Neutrophil (primary cell): Measurements from ENCODE around the gene TAS2R3.
"Not testable (repeated sequence)": the region's sequence is repeated elsewhere in the genome, so short reads cannot be mapped to it uniquely, and the experiment has no call there.

Experiments used
- H3K27ac ChIP-seq: fragments of 200-600 bp; sonication (generic); 2 replicates; pipeline ENCODE4 v1.5.1; 2016; ENCODE audit warnings: mild to moderate bottlenecking, moderate library complexity
- H3K27me3 ChIP-seq: fragments of 200-600 bp; sonication (generic); 2 replicates; pipeline ENCODE4 v1.6.0; 2016; ENCODE audit warnings: mild to moderate bottlenecking
- H3K36me3 ChIP-seq: fragments of 200-600 bp; sonication (generic); 2 replicates; pipeline ENCODE4 v1.5.1; 2017
- H3K4me1 ChIP-seq, 2 experiments: fragments of 200-600 bp in 1 of 2; sonication (generic) in 1 of 2; 1 replicate in 1 of 2; 2 replicates in 1 of 2; pipeline versions ENCODE4 v1.5.1 to v1.6.1; 2013 to 2016; ENCODE audit warnings: low read depth in 1 of 2, low read length in 1 of 2, mild to moderate bottlenecking in 1 of 2, moderate library complexity in 1 of 2; ENCODE audit not compliant: control insufficient read depth in 1 of 2, insufficient read depth in 1 of 2
- H3K4me3 ChIP-seq, 2 experiments: fragments of 200-600 bp in 1 of 2; sonication (generic) in 1 of 2; 1 replicate in 1 of 2; 2 replicates in 1 of 2; pipeline ENCODE4 v1.5.1; 2013 to 2016; ENCODE audit warnings: low read depth in 1 of 2, low read length in 1 of 2, mild to moderate bottlenecking in 1 of 2, moderate library complexity in 1 of 2
- H3K9me3 ChIP-seq: fragments of 200-600 bp; sonication (generic); 2 replicates; pipeline ENCODE4 v1.5.1; 2016
- CTCF ChIP-seq: fragments of 200-600 bp; sonication (generic); IDR thresholded peaks from 2 replicates; pipeline ENCODE4 v1.5.1; 2016; ENCODE audit warnings: antibody characterized with exemption

The TAS2R3 gene

GRCh38 chr7:141738592-141739013 is 25.3 kb upstream of the TAS2R3 start:
- H3K9me3 ChIP-seq: no peaks in the 10 kb centered on the region
- peak overlapping the region; percentile 63 to 72 for H3K4me3 ChIP-seq

GRCh38 chr7:141739250-141739649 is 24.6 kb upstream of the TAS2R3 start:
- no peak for TF ChIP-seq CTCF
- Histone ChIP-seq H3K27ac (no peak overlapping the region), H3K4me3 (no peak overlapping the region)

More at GRCh38 chr7:141738592-141739013, 25.3 kb upstream of the TAS2R3 start:
- Histone ChIP-seq H3K4me1 (peaks cover 13 to 16% of the 10 kb centered on the region in 2 experiments), H3K27ac (peak overlapping the region; percentile 75), H3K36me3 (peaks cover 34% of the 10 kb centered on the region), H3K27me3 (no peaks in the 10 kb centered on the region)
- TF ChIP-seq CTCF: no peak

GRCh38 chr7:141742229-141742628 is 21.7 kb upstream of the TAS2R3 start:
- Histone ChIP-seq H3K27me3 (no peaks in the 10 kb centered on the region), H3K36me3 (peaks cover 68% of the 10 kb centered on the region), H3K27ac (no peak overlapping the region), H3K9me3 (no peaks in the 10 kb centered on the region), H3K4me1 (peaks cover 10 to 13% of the 10 kb centered on the region in 2 experiments), H3K4me3 (no peak overlapping the region)
- TF ChIP-seq CTCF: no peak

More at GRCh38 chr7:141739250-141739649, 24.6 kb upstream of the TAS2R3 start:
- Histone ChIP-seq H3K36me3 (peaks cover 41% of the 10 kb centered on the region), H3K27me3 (no peaks in the 10 kb centered on the region), H3K4me1 (peaks cover 13 to 16% of the 10 kb centered on the region in 2 experiments), H3K9me3 (no peaks in the 10 kb centered on the region)

- H3K27ac ChIP-seq: no peak overlapping the region
- H3K4me3 ChIP-seq: no peak overlapping the region
- no peaks in the 10 kb centered on the region for H3K27me3 ChIP-seq
- H3K36me3 ChIP-seq: peaks cover 73% of the 10 kb centered on the region
- no peaks in the 10 kb centered on the region for H3K4me1 ChIP-seq
- no peaks in the 10 kb centered on the region for H3K9me3 ChIP-seq
- TF ChIP-seq CTCF: no peak
Measured at GRCh38 chr7:141744131-141744530, 19.8 kb upstream of the TAS2R3 start.

GRCh38 chr7:141748396-141748795 is 15.5 kb upstream of the TAS2R3 start:
- H3K9me3 ChIP-seq: peaks cover 20% of the 10 kb centered on the region
- no peaks in the 10 kb centered on the region for H3K27me3 ChIP-seq
- peaks cover 68% of the 10 kb centered on the region for H3K36me3 ChIP-seq
- H3K4me3 ChIP-seq: no peak overlapping the region
- H3K4me1 ChIP-seq: no peaks in the 10 kb centered on the region
- H3K27ac ChIP-seq: no peak overlapping the region
- TF ChIP-seq CTCF: no peak

- H3K9me3 ChIP-seq: peaks cover 20% of the 10 kb centered on the region
- H3K36me3 ChIP-seq: peaks cover 33% of the 10 kb centered on the region
- H3K4me3 ChIP-seq, H3K27ac ChIP-seq, H3K4me1 ChIP-seq, H3K27me3 ChIP-seq: not testable (repeated sequence)
Measured at GRCh38 chr7:141751904-141752303, 12.0 kb upstream of the TAS2R3 start.
